OCI-LY3 (cell line): ENCODE measurements around the gene DPT.

ENCODE experiments used
- EZH2phosphoT487 ChIP-seq: fragments of 200-600 bp; shearing (Covaris generic); IDR thresholded peaks from 2 replicates; pipeline ENCODE4 v1.6.1; 2018; ENCODE audit warnings: antibody characterized with exemption, mixed run types, low read depth
- TF ChIP-seq, protein P1 (sequence below): fragments of 200-600, 300-600 bp; sonication (generic); IDR thresholded peaks from 2 replicates; pipeline ENCODE4 v1.5.1; 2014; ENCODE audit warnings: antibody characterized with exemption, low read length, low read depth

DNA sequence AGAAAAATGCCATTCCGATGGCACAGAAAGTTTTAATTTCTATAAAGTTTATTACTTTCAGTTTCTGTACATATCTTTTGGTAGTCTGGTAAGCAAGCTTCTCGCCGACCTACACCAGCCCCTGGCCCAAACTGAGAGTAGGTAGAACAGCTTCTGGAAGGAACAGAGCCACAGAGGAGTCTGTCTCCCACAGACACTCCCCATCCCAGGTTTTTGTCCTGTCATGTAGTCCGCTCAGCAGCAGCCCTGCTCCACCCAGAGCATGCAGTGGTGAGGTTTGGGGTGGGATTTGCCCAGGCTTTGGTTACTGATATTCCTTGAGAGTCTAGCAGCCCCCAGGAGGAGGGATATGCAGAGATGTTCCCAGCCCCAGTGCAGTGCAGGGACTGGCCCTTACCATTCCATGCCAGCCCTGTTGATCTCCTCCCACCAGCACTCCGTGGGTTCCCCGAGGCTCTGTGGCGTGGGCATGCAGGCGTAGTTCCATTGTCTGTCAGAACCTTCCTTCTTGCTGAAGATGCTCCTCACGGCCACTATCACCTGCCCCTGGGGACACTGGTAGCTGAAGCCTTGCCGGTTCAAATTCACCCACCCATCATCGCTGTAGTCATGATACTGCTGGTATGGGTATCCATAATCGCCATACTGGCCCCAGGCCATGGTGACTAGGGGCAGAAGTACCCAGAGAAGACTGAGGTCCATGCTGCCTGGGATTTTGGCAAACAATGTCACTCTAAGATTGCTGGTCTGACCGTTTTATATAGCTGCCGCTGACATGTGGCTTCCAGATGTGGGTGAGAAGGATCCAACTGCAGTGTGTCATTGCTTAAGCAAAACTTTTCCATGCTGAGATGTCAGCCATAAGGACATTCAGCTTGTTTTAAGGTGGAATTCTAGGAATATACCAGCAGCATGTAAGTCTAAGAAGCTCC, at the start of gene DPT:
- TF ChIP-seq, protein P1, sequence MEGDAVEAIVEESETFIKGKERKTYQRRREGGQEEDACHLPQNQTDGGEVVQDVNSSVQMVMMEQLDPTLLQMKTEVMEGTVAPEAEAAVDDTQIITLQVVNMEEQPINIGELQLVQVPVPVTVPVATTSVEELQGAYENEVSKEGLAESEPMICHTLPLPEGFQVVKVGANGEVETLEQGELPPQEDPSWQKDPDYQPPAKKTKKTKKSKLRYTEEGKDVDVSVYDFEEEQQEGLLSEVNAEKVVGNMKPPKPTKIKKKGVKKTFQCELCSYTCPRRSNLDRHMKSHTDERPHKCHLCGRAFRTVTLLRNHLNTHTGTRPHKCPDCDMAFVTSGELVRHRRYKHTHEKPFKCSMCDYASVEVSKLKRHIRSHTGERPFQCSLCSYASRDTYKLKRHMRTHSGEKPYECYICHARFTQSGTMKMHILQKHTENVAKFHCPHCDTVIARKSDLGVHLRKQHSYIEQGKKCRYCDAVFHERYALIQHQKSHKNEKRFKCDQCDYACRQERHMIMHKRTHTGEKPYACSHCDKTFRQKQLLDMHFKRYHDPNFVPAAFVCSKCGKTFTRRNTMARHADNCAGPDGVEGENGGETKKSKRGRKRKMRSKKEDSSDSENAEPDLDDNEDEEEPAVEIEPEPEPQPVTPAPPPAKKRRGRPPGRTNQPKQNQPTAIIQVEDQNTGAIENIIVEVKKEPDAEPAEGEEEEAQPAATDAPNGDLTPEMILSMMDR, result no peak
- no peak for TF ChIP-seq EZH2phosphoT487
